Stimulated activated CD8-positive, alpha-beta memory T cell treated with anti-CD3 and anti-CD28 coated beads, Interleukin-15, amount 100 ng/mL, for 4 hours (primary cell): ENCODE data around the gene TCF4.

Experiments
- DNase-seq, 2 donors: peaks; one replicate each; pipeline ENCODE4 v3.0.0-alpha.2; 2020; ENCODE audit warnings: low read depth in 2 of 2

The TCF4 gene

GRCh38 chr18:55413474-55413873, 174.5 kb downstream of the TCF4 start:
- DNase-seq = no peak

GRCh38 chr18:55407774-55408535, 180.0 kb downstream of the TCF4 start:
- no peak for DNase-seq

GRCh38 chr18:55407191-55407590, 180.8 kb downstream of the TCF4 start:
- DNase-seq = no peak

GRCh38 chr18:55406451-55406991, 181.5 kb downstream of the TCF4 start:
- no peak for DNase-seq

GRCh38 chr18:55405893-55406406, 182.0 kb downstream of the TCF4 start:
- no peak for DNase-seq

GRCh38 chr18:55405475-55405874, 182.5 kb downstream of the TCF4 start:
- no peak for DNase-seq

- DNase-seq = no peak
Observed at GRCh38 chr18:55404832-55405465, 183.0 kb downstream of the TCF4 start.

- no peak for DNase-seq
Observed at GRCh38 chr18:55404136-55404830, 183.7 kb downstream of the TCF4 start.

GRCh38 chr18:55403421-55403949, 184.5 kb downstream of the TCF4 start:
- DNase-seq = no peak

GRCh38 chr18:55402731-55403405, 185.1 kb downstream of the TCF4 start:
- no peak for DNase-seq

- DNase-seq = no peak
Observed at GRCh38 chr18:55401638-55402191, 186.3 kb downstream of the TCF4 start.

- no peak for DNase-seq
Observed at GRCh38 chr18:55400590-55401541, 187.1 kb downstream of the TCF4 start.

- no peak for DNase-seq
Observed at GRCh38 chr18:55400081-55400480, 187.9 kb downstream of the TCF4 start.

GRCh38 chr18:55398858-55399257, 189.1 kb downstream of the TCF4 start:
- no peak for DNase-seq

- no peak for DNase-seq
Observed at GRCh38 chr18:55396979-55397378, 191.0 kb downstream of the TCF4 start.

GRCh38 chr18:55396267-55396905, 191.6 kb downstream of the TCF4 start:
- no peak for DNase-seq

GRCh38 chr18:55395799-55396198, 192.2 kb downstream of the TCF4 start:
- DNase-seq = no peak

- no peak for DNase-seq
Observed at GRCh38 chr18:55390898-55391297, 197.1 kb downstream of the TCF4 start.

GRCh38 chr18:55387139-55387984, 200.6 kb downstream of the TCF4 start:
- no peak for DNase-seq
